ENCODE data around the gene SLC6A2.
"Not testable (repeated sequence)": the region's sequence is repeated elsewhere in the genome, so short reads cannot be mapped to it uniquely, and the experiment has no call there.

SLC6A2 gene

GRCh38 chr16:55737318-55737717 is 81.5 kb downstream of the SLC6A2 start:
- POLR2A ChIA-PET: no interaction called here
- no peak for DNase-seq (ENCODE audit: extremely low spot score)
- no peak for TF ChIP-seq CTCF (IDR thresholded peaks at IDR 0.05; ENCODE audit: control extremely low read depth, extremely low read depth, low read depth, missing control alignments)
- CTCF ChIA-PET: no interaction called here

GRCh38 chr16:55737966-55738365 is 82.2 kb downstream of the SLC6A2 start:
- DNase-seq (ENCODE audit: extremely low spot score): no peak
- CTCF ChIA-PET: no interaction called here
- TF ChIP-seq CTCF (IDR thresholded peaks at IDR 0.05; ENCODE audit: control extremely low read depth, extremely low read depth, low read depth, missing control alignments): no peak
- POLR2A ChIA-PET: no interaction called here

DNA sequence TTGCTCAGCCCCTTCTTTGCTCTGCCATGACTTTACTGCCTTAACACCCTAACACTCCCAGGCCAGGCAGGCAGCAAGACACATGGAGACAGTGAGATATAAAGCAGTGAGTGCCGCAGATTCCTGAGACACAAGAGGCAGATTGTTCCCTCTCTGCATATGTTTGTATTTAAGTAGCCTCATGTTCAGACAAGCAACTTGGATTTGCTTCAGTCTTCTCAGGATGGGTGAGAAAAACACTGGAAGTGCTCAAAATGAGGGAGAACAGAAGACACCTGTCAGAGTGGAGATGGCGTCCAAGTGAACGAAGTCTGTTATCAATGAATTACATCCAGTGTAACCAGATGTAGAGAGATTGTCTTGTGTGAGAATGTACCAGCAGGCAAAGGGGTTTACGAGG is 90.3 kb downstream of the SLC6A2 start:
- ChIA-PET POLR2A (no interaction called here), CTCF (interaction anchor here (0.9 kb wide), 1 partner anchor 78 kb away, joined by 3 read pairs; no protein-coding TSS in a partner anchor)
- no peak for DNase-seq (ENCODE audit: extremely low spot score)
- TF ChIP-seq CTCF (IDR thresholded peaks at IDR 0.05; ENCODE audit: control extremely low read depth, extremely low read depth, low read depth, missing control alignments): no peak

DNA sequence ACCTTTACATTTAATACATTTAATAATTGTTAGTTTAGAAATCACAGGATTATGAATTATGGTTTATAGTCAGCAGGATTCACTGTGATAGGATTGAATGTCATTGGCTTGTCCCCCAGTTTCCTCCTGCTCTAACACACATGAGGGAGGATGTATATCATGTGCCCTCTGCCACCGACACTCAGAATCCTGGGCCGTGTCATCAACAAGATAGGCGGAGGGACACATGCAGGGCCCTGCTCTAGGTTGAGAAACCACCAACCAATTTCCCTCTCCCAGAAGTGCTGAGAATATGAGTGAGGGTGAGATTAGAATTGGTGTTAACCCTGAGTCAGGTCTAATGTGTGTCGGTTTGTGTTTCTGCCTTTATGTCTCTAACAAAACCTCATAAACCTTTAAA is 92.0 kb downstream of the SLC6A2 start:
- DNase-seq (ENCODE audit: extremely low spot score): no peak
- CTCF ChIA-PET: no interaction called here
- POLR2A ChIA-PET: no interaction called here
- TF ChIP-seq CTCF (IDR thresholded peaks at IDR 0.05; ENCODE audit: control extremely low read depth, extremely low read depth, low read depth, missing control alignments): no peak

DNA sequence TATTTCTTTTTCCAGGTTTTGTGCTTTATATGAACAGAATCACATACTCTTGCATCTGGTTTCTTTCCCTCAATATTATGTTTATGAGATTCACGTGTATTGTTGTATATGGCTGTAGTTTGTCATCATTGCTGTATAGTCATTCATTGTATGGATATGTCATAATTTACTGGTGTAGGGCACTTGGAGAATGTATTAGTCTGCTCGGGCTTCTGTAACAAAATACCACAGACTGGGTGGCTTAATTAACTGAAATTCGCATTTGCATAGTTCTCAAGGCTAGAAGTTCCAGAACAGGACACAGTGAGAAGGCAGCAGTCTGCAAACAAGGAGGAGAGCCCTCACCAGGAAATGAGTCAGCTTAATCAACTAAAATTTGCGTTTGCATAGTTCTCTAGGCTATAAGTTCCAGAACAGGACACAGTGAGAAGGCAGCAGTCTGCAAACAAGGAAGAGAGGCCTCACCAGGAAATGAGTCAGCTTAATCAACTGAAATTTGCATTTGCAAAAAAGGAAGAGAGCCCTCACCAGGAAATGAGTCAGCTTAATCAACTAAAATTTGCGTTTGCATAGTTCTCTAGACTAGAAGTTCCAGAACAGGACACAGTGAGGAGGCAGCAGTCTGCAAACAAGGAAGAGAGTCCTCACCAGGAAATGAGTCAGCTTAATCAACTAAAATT is 96.8 kb downstream of the SLC6A2 start:
- POLR2A ChIA-PET; DNase-seq (ENCODE audit: extremely low spot score): not testable (repeated sequence)
- CTCF ChIA-PET: interaction anchor here (1.5 kb wide), 1 partner anchor 565 kb away, joined by 3 read pairs; no protein-coding TSS in a partner anchor

DNA sequence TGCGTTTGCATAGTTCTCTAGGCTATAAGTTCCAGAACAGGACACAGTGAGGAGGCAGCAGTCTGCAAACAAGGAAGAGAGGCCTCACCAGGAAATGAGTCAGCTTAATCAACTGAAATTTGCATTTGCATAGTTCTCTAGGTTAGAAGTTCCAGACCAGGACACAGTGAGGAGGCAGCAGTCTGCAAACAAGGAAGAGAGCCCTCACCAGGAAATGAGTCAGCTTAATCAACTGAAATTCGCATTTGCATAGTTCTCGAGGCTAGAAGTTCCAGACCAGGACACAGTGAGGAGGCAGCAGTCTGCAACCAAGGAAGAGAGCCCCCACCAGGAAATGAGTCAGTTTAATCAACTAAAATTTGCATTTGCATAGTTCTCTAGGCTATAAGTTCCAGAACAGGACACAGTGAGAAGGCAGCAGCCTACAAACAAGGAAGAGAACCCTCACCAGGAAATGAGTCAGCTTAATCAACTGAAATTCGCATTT is 97.4 kb downstream of the SLC6A2 start:
- CTCF ChIA-PET: interaction anchor here (1.5 kb wide), 1 partner anchor 565 kb away, joined by 3 read pairs; no protein-coding TSS in a partner anchor
- POLR2A ChIA-PET; DNase-seq (ENCODE audit: extremely low spot score): not testable (repeated sequence)

Measured in GM10248 (cell line).